HEK293 (cell line): ENCODE data around the gene CIAO2B.

Experiments
- KLF8 ChIP-seq: fragments of 450-650 bp; formaldehyde crosslinking; IDR thresholded peaks from 2 replicates; pipeline ENCODE4 v1.5.1; 2016; ENCODE audit warnings: missing biosample characterization, missing genetic modification characterization
- PBX3 ChIP-seq: sonication (generic); formaldehyde crosslinking; IDR thresholded peaks from 2 replicates; pipeline ENCODE4 v1.8.1; 2022; ENCODE audit warnings: mild to moderate bottlenecking, moderate library complexity, missing genetic modification reagents
- TSHZ1 ChIP-seq: fragments of 450-650 bp; formaldehyde crosslinking; IDR thresholded peaks from 2 replicates; pipeline ENCODE4 v1.5.1; 2016; ENCODE audit warnings: missing biosample characterization, missing genetic modification characterization, borderline replicate concordance
- ZBTB21 ChIP-seq: fragments of 450-650 bp; formaldehyde crosslinking; IDR thresholded peaks from 2 replicates; pipeline ENCODE4 v1.5.1; 2017; ENCODE audit warnings: missing biosample characterization, missing genetic modification characterization
- ZNF2 ChIP-seq: fragments of 450-650 bp; formaldehyde crosslinking; IDR thresholded peaks from 2 replicates; pipeline ENCODE4 v1.5.1; 2016; ENCODE audit warnings: missing biosample characterization, missing genetic modification characterization
- ZNF280D ChIP-seq: fragments of 450-650 bp; formaldehyde crosslinking; IDR thresholded peaks from 2 replicates; pipeline ENCODE4 v1.5.1; 2016; ENCODE audit warnings: missing biosample characterization, missing genetic modification characterization
- ZNF335 ChIP-seq: fragments of 450-650 bp; formaldehyde crosslinking; conservative IDR thresholded peaks from 2 replicates; pipeline ENCODE4 v1.5.1; 2016; ENCODE audit warnings: missing biosample characterization, missing genetic modification characterization
- ZNF561 ChIP-seq: fragments of 450-650 bp; IDR thresholded peaks from 2 replicates; pipeline ENCODE4 v1.5.1; 2018; ENCODE audit warnings: missing biosample characterization, missing genetic modification characterization, borderline replicate concordance
- ZNF776 ChIP-seq: fragments of 450-650 bp; formaldehyde crosslinking; IDR thresholded peaks from 2 replicates; pipeline ENCODE4 v1.5.0; 2017; ENCODE audit warnings: missing biosample characterization, missing genetic modification characterization, borderline replicate concordance
- TF ChIP-seq, protein P1 (sequence below): fragments of 450-650 bp; formaldehyde crosslinking; IDR thresholded peaks from 2 replicates; pipeline ENCODE4 v1.5.1; 2016; ENCODE audit warnings: missing biosample characterization, missing genetic modification characterization

DNA sequence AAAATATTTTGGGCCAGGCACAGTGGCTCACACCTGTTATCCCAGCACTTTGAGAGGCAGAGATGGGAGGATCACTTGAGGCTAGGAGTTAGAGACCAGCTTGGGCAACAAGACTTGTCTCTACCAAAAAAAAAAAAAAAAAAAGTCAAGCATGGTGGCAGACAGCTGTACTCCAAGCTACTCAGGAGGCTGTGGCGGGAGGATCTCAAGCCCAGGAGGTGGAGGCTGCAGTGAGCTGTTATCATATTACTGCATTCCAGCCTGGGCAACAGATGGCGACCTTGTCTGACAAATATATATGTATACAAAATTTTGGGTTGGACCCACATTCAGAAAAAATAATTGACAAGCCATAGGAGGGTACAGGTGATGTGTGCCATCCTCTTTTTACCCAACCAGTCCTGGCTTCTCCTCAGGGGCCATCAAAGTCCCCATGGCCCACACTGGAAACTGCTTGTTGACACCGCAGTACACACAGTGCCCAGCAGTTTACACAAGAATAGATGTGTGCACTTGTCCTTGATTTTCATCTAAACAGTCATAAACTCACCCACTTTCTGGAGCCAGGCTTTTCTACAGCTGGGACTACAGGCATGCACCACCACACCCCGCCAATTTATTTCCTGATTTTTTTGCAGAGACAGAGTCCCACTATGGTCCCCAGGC is 2.8 kb upstream of the CIAO2B start:
- TF ChIP-seq ZNF2 (tag by site-specific recombination) (no peak), ZNF335 (tag by site-specific recombination) (no peak), ZNF776 (no peak), ZNF280D (tag by site-specific recombination) (no peak), ZBTB21 (tag by site-specific recombination) (no peak), ZNF561 (no peak), TSHZ1 (tag by site-specific recombination) (no peak), PBX3 (CRISPR knock-in tag) (no peak), KLF8 (no peak)
- TF ChIP-seq, protein P1, sequence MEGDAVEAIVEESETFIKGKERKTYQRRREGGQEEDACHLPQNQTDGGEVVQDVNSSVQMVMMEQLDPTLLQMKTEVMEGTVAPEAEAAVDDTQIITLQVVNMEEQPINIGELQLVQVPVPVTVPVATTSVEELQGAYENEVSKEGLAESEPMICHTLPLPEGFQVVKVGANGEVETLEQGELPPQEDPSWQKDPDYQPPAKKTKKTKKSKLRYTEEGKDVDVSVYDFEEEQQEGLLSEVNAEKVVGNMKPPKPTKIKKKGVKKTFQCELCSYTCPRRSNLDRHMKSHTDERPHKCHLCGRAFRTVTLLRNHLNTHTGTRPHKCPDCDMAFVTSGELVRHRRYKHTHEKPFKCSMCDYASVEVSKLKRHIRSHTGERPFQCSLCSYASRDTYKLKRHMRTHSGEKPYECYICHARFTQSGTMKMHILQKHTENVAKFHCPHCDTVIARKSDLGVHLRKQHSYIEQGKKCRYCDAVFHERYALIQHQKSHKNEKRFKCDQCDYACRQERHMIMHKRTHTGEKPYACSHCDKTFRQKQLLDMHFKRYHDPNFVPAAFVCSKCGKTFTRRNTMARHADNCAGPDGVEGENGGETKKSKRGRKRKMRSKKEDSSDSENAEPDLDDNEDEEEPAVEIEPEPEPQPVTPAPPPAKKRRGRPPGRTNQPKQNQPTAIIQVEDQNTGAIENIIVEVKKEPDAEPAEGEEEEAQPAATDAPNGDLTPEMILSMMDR (tag by site-specific recombination), result 0 out of 2 replicates have a peak, but pooled peaks have one; percentile 6
